ENCODE data around the gene MAN1A1. TPM values are rescaled to one million over a fixed set of nuclear protein-coding genes. Genes with fewer than 3 reads are reported as not detected.

The MAN1A1 gene
- total and polyA plus RNA-seq, 2 experiments from 2014 or later: 117 to 245 TPM

DNA sequence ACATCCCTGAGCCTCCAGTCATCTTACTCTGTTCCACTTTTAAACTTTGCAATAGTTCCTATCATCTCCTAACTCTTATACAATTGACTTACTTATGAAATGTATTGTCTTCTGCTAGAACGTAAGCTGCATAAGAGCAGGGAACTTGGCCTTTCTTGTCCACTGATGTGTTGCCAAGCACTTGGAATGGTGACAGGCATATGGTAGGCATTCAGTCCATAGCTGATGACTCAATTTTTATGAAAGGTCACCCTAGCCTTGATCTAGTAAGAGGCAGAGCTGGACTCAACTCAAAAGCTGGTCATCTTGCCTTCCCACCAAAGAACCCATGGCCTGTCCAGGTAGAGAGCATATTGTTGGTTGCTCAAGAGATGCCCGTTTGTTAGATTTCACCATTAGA lies 188.7 kb downstream of the MAN1A1 start:
- 98% methylated on average over 2 of the region's 2 CpGs for WGBS (ENCODE audit: low lambda C conversion rate, missing lambda C conversion rate)
- no peak for DNase-seq (ENCODE audit: low spot score)
- Histone ChIP-seq H3K27me3 (no peaks in the 10 kb centered on the region), H3K4me2 (no peak overlapping the region), H3K9me2 (replicated peaks; ENCODE audit: insufficient read depth) (no peaks in the 10 kb centered on the region), H3K9me3 (ENCODE audit: low read depth) (no peaks in the 10 kb centered on the region), H3K27ac (no peak overlapping the region), H4K20me1 (ENCODE audit: insufficient read depth, poor library complexity, severe bottlenecking) (no peaks in the 10 kb centered on the region), H3K36me3 (replicated peaks; ENCODE audit: insufficient read depth, low read depth) (no peaks in the 10 kb centered on the region), H3K4me3 (no peak overlapping the region), H3K4me1 (ENCODE audit: insufficient read depth) (peaks cover 3% of the 10 kb centered on the region), H2AFZ (no peak overlapping the region), H3K79me2 (no peaks in the 10 kb centered on the region)
- no peak for TF ChIP-seq EZH2 (IDR thresholded peaks at IDR 0.05; ENCODE audit: borderline replicate concordance)
- no peak for TF ChIP-seq EZH2phosphoT487 (IDR thresholded peaks at IDR 0.05; ENCODE audit: low read depth, severe bottlenecking, unreplicated experiment)
- TF ChIP-seq, protein P1, sequence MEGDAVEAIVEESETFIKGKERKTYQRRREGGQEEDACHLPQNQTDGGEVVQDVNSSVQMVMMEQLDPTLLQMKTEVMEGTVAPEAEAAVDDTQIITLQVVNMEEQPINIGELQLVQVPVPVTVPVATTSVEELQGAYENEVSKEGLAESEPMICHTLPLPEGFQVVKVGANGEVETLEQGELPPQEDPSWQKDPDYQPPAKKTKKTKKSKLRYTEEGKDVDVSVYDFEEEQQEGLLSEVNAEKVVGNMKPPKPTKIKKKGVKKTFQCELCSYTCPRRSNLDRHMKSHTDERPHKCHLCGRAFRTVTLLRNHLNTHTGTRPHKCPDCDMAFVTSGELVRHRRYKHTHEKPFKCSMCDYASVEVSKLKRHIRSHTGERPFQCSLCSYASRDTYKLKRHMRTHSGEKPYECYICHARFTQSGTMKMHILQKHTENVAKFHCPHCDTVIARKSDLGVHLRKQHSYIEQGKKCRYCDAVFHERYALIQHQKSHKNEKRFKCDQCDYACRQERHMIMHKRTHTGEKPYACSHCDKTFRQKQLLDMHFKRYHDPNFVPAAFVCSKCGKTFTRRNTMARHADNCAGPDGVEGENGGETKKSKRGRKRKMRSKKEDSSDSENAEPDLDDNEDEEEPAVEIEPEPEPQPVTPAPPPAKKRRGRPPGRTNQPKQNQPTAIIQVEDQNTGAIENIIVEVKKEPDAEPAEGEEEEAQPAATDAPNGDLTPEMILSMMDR (IDR thresholded peaks at IDR 0.05; ENCODE audit: poor library complexity): no peak

DNA sequence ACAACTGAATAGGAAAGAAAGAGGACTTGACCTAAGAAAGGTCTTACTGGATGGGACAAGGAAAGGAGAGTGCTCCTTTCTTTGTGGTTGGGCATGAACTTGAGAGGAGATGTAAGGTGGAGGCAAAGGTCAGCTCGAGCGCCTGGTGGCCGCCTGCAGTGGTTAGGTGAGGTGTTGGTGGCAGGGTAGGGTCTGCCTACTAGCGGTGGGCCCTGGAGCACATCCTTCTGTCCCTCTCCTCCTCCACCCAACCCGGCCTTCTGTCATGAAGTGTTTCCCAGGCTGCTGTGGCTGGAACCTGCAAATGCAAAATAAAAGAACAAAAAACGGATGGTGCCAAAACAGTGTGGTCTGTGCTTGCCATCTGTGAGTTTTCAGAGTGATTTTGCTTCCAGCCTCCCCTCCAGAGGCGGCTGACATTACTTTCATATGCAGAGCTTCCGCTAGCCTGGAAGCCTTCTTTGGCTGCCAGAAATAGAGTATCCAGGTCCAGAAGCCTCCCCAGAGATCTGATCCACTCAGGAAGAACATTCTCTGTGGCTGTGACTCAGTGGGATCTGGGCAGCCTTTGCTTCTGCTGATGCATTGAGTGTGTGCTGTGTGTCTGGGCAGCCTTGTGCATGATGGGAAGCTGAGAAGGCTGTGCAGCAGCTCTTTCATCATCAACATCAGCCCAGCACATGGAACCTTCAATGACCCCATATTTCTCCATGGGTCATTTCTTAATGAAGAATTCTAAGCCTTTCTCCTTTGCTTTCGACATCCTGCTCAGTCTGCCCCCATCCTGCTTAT lies 191.3 kb downstream of the MAN1A1 start:
- Histone ChIP-seq H3K79me2 (no peaks in the 10 kb centered on the region), H3K4me2 (no peak overlapping the region), H4K20me1 (ENCODE audit: insufficient read depth, poor library complexity, severe bottlenecking) (no peaks in the 10 kb centered on the region), H3K27me3 (no peaks in the 10 kb centered on the region), H3K36me3 (replicated peaks; ENCODE audit: insufficient read depth, low read depth) (no peaks in the 10 kb centered on the region), H3K9me3 (ENCODE audit: low read depth) (no peaks in the 10 kb centered on the region), H3K9me2 (replicated peaks; ENCODE audit: insufficient read depth) (no peaks in the 10 kb centered on the region), H3K4me3 (no peak overlapping the region), H2AFZ (no peak overlapping the region), H3K4me1 (ENCODE audit: insufficient read depth) (peaks cover 3% of the 10 kb centered on the region), H3K27ac (no peak overlapping the region)
- WGBS (ENCODE audit: low lambda C conversion rate, missing lambda C conversion rate): 89% methylated on average over 9 of the region's 9 CpGs
- DNase-seq (ENCODE audit: low spot score): no peak
- TF ChIP-seq, protein P1 (IDR thresholded peaks at IDR 0.05; ENCODE audit: poor library complexity): no peak
- TF ChIP-seq EZH2 (IDR thresholded peaks at IDR 0.05; ENCODE audit: borderline replicate concordance): no peak
- no peak for TF ChIP-seq EZH2phosphoT487 (IDR thresholded peaks at IDR 0.05; ENCODE audit: low read depth, severe bottlenecking, unreplicated experiment)

DNA sequence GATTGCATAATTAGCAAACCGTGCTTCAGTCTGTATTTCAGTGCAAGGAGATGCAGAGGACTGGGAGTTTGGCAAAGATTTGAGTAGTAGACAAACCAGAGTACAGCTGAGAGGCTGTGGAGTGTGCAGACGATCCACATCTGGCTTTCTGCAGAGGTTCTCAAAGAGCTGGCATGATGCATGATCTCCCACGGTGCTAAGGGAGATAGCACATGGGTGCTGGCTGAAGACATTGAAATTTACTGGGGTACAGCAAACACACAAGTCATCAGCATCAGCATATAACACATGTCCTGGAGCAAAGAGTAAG lies 192.1 kb downstream of the MAN1A1 start:
- H3K36me3 ChIP-seq (replicated peaks; ENCODE audit: insufficient read depth, low read depth): no peaks in the 10 kb centered on the region
- DNase-seq (ENCODE audit: low spot score): no peak
- no peak overlapping the region for H3K4me3 ChIP-seq
- TF ChIP-seq EZH2phosphoT487 (IDR thresholded peaks at IDR 0.05; ENCODE audit: low read depth, severe bottlenecking, unreplicated experiment): no peak
- TF ChIP-seq, protein P1 (IDR thresholded peaks at IDR 0.05; ENCODE audit: poor library complexity): no peak
- TF ChIP-seq EZH2 (IDR thresholded peaks at IDR 0.05; ENCODE audit: borderline replicate concordance): no peak
- no peak overlapping the region for H3K4me2 ChIP-seq
- no peaks in the 10 kb centered on the region for H3K79me2 ChIP-seq
- H3K9me2 ChIP-seq (replicated peaks; ENCODE audit: insufficient read depth): no peaks in the 10 kb centered on the region
- no peaks in the 10 kb centered on the region for H3K9me3 ChIP-seq (ENCODE audit: low read depth)
- no peaks in the 10 kb centered on the region for H4K20me1 ChIP-seq (ENCODE audit: insufficient read depth, poor library complexity, severe bottlenecking)
- H3K27ac ChIP-seq: no peak overlapping the region
- H3K4me1 ChIP-seq (ENCODE audit: insufficient read depth): peaks cover 3% of the 10 kb centered on the region
- WGBS (ENCODE audit: low lambda C conversion rate, missing lambda C conversion rate): 76% methylated on average over 3 of the region's 3 CpGs
- H3K27me3 ChIP-seq: no peaks in the 10 kb centered on the region
- H2AFZ ChIP-seq: no peak overlapping the region

Measured in hepatocyte (in vitro differentiated cells).